Prostate gland (tissue), 2 donors: ENCODE results near the gene RHOU.

ENCODE experiments used
- POLR2A ChIP-seq: fragments of 450-650 bp; IDR thresholded peaks from one replicate; pipeline ENCODE4 v1.6.1; 2016; ENCODE audit warnings: antibody characterized with exemption, mild to moderate bottlenecking
- POLR2AphosphoS5 ChIP-seq: sonication (generic); formaldehyde crosslinking; IDR thresholded peaks from one replicate; pipeline ENCODE4 v1.6.1; 2017; ENCODE audit warnings: antibody characterized with exemption
- TF ChIP-seq, protein P1 (sequence below), 4 experiments: fragments of 200-600 bp in 2 of 4; fragments of 450-650 bp in 2 of 4; sonication (generic) in 2 of 4; IDR thresholded peaks; 1 replicate in 3 of 4; 2 replicates in 1 of 4; pipeline ENCODE4 v1.5.1; 2016 to 2019; ENCODE audit warnings: antibody characterized with exemption in 4 of 4, mild to moderate bottlenecking in 2 of 4, moderate library complexity in 2 of 4

DNA sequence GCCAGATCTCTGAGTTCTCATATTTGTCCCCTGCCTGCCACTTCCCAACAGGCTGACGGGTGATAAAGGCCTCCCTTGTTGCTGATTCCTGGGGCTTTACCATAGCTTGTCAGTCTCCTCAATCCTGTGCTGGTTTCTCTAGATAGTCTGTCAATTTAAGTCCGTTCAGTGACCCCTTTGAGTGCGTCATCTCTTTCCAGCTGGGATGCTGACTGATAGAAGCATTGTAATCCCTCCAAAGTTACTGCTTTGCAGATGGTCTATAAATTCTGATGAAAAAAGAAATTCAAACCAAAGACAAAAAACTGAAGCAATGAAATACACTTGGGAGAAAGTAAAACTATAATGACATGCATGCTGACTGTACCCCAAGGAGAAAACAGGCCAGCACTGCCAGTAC lies 28.3 kb downstream of the RHOU start:
- TF ChIP-seq, protein P1, sequence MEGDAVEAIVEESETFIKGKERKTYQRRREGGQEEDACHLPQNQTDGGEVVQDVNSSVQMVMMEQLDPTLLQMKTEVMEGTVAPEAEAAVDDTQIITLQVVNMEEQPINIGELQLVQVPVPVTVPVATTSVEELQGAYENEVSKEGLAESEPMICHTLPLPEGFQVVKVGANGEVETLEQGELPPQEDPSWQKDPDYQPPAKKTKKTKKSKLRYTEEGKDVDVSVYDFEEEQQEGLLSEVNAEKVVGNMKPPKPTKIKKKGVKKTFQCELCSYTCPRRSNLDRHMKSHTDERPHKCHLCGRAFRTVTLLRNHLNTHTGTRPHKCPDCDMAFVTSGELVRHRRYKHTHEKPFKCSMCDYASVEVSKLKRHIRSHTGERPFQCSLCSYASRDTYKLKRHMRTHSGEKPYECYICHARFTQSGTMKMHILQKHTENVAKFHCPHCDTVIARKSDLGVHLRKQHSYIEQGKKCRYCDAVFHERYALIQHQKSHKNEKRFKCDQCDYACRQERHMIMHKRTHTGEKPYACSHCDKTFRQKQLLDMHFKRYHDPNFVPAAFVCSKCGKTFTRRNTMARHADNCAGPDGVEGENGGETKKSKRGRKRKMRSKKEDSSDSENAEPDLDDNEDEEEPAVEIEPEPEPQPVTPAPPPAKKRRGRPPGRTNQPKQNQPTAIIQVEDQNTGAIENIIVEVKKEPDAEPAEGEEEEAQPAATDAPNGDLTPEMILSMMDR (IDR thresholded peaks at IDR 0.05) = no peak
- TF ChIP-seq POLR2AphosphoS5 = no peak
- no peak for TF ChIP-seq POLR2A
